Chondrocyte (in vitro differentiated cells): ENCODE data around the gene MED16. TPM values are rescaled to one million over a fixed set of nuclear protein-coding genes. Genes with fewer than 3 reads are reported as not detected.

Experiments
- DNase-seq: peaks from one replicate; pipeline ENCODE4 v3.0.0; 2021; ENCODE audit warnings: mixed read lengths, low spot score
- H3K27ac Mint-ChIP-seq: one replicate; pipeline ENCODE4 v1.8.0; 2021; ENCODE audit warnings: mild to moderate bottlenecking, moderate library complexity, mixed read lengths; ENCODE audit not compliant: unreplicated experiment
- H3K27me3 Mint-ChIP-seq: 2 replicates; pipeline ENCODE4 v1.8.0; 2021; ENCODE audit warnings: low read depth, mixed read lengths
- H3K36me3 Mint-ChIP-seq: 2 replicates; pipeline ENCODE4 v1.8.0; 2021; ENCODE audit warnings: low read depth, mixed read lengths
- H3K4me1 Mint-ChIP-seq: 2 replicates; pipeline ENCODE4 v1.8.0; 2021; ENCODE audit warnings: low read depth, mild to moderate bottlenecking, mixed read lengths
- H3K4me3 Mint-ChIP-seq: one replicate; pipeline ENCODE4 v1.8.0; 2021; ENCODE audit warnings: mild to moderate bottlenecking, moderate library complexity, mixed read lengths; ENCODE audit not compliant: unreplicated experiment
- H3K9me3 Mint-ChIP-seq: 2 replicates; pipeline ENCODE4 v1.8.0; 2021; ENCODE audit warnings: low read depth, mixed read lengths
- CTCF ChIP-seq: fragments of 200-600 bp; sonication (generic); IDR thresholded peaks from 2 replicates; pipeline ENCODE4 v1.5.0; 2021; ENCODE audit warnings: antibody characterized with exemption, mild to moderate bottlenecking, moderate library complexity
- total RNA-seq: library from RNA; stranded (reverse); gene quantifications from 3 replicates; pipeline ENCODE4 v1.2.1, GENCODE V29; 2021

The MED16 gene
- total RNA-seq, 1 donor from 2014 or later: 47.0 TPM

- no peaks in the 10 kb centered on the region for H3K4me1 Mint-ChIP-seq
These were observed 9.6 kb upstream of the MED16 start for GRCh38 chr19:902446-903226.

GRCh38 chr19:902093-902370, 9.0 kb upstream of the MED16 start:
- Mint-ChIP-seq H3K4me1 (no peaks in the 10 kb centered on the region), H3K36me3 (peaks cover 2% of the 10 kb centered on the region), H3K4me3 (no peak overlapping the region), H3K27me3 (no peaks in the 10 kb centered on the region), H3K9me3 (no peaks in the 10 kb centered on the region), H3K27ac (no peak overlapping the region)
- no peak for TF ChIP-seq CTCF
- DNase-seq: peak; percentile 80

More at GRCh38 chr19:902446-903226, 9.6 kb upstream of the MED16 start:
- DNase-seq: no peak
- H3K9me3 Mint-ChIP-seq: no peaks in the 10 kb centered on the region
- no peak for TF ChIP-seq CTCF
- H3K27me3 Mint-ChIP-seq: no peaks in the 10 kb centered on the region
- peaks cover 1% of the 10 kb centered on the region for H3K36me3 Mint-ChIP-seq
- no peak overlapping the region for H3K27ac Mint-ChIP-seq
- no peak overlapping the region for H3K4me3 Mint-ChIP-seq

- no peak overlapping the region for H3K27ac Mint-ChIP-seq
- no peaks in the 10 kb centered on the region for H3K4me1 Mint-ChIP-seq
- peak; percentile 83 for DNase-seq
- TF ChIP-seq CTCF: no peak
- peaks cover 6% of the 10 kb centered on the region for H3K36me3 Mint-ChIP-seq
- no peak overlapping the region for H3K4me3 Mint-ChIP-seq
- no peaks in the 10 kb centered on the region for H3K27me3 Mint-ChIP-seq
- H3K9me3 Mint-ChIP-seq: no peaks in the 10 kb centered on the region
These were observed 8.5 kb upstream of the MED16 start for GRCh38 chr19:901216-902092.

- peak; percentile 80 for DNase-seq
- no peaks in the 10 kb centered on the region for H3K9me3 Mint-ChIP-seq
- no peak overlapping the region for H3K27ac Mint-ChIP-seq
- no peak overlapping the region for H3K4me3 Mint-ChIP-seq
- TF ChIP-seq CTCF: no peak
- peaks cover 6% of the 10 kb centered on the region for H3K36me3 Mint-ChIP-seq
- no peaks in the 10 kb centered on the region for H3K4me1 Mint-ChIP-seq
- no peaks in the 10 kb centered on the region for H3K27me3 Mint-ChIP-seq
These were observed 7.5 kb upstream of the MED16 start for GRCh38 chr19:900302-901111.

- no peak for TF ChIP-seq CTCF
- Mint-ChIP-seq H3K4me1 (no peaks in the 10 kb centered on the region), H3K27me3 (no peaks in the 10 kb centered on the region), H3K27ac (no peak overlapping the region), H3K9me3 (no peaks in the 10 kb centered on the region), H3K4me3 (no peak overlapping the region), H3K36me3 (peaks cover 6% of the 10 kb centered on the region)
- DNase-seq: no peak
These were observed 7.0 kb upstream of the MED16 start for GRCh38 chr19:900043-900301.
